Stimulated activated CD8-positive, alpha-beta memory T cell treated with anti-CD3 and anti-CD28 coated beads, Interleukin-15, amount 100 ng/mL, for 4 hours (primary cell): ENCODE measurements around the gene LHPP.
"Not testable (repeated sequence)": the region's sequence is repeated elsewhere in the genome, so short reads cannot be mapped to it uniquely, and the experiment has no call there.

Experiments
- DNase-seq, 2 donors: peaks; one replicate each; pipeline ENCODE4 v3.0.0-alpha.2; 2020; ENCODE audit warnings: low read depth in 2 of 2

The LHPP gene

GRCh38 chr10:124606822-124607221 is 145.2 kb downstream of the LHPP start:
- DNase-seq: no peak

- no peak for DNase-seq
These were observed 146.1 kb downstream of the LHPP start for GRCh38 chr10:124607693-124608092.

GRCh38 chr10:124608093-124608721 is 146.6 kb downstream of the LHPP start:
- DNase-seq: no peak

GRCh38 chr10:124609698-124610097 is 148.1 kb downstream of the LHPP start:
- DNase-seq: no peak

GRCh38 chr10:124610186-124610585 is 148.6 kb downstream of the LHPP start:
- not testable (repeated sequence) for DNase-seq

GRCh38 chr10:124610851-124611250 is 149.2 kb downstream of the LHPP start:
- not testable (repeated sequence) for DNase-seq

GRCh38 chr10:124611738-124612137 is 150.1 kb downstream of the LHPP start:
- DNase-seq: no peak

GRCh38 chr10:124612611-124613498 is 151.2 kb downstream of the LHPP start:
- no peak for DNase-seq

GRCh38 chr10:124614003-124614659 is 152.5 kb downstream of the LHPP start:
- DNase-seq: no peak

- DNase-seq: no peak
These were observed 153.6 kb downstream of the LHPP start for GRCh38 chr10:124615259-124615658.

GRCh38 chr10:124616040-124616835 is 154.6 kb downstream of the LHPP start:
- DNase-seq: no peak

- DNase-seq: no peak
These were observed 155.2 kb downstream of the LHPP start for GRCh38 chr10:124616836-124617130.

- DNase-seq: no peak
These were observed 156.9 kb downstream of the LHPP start for GRCh38 chr10:124618470-124619073.

GRCh38 chr10:124619195-124619594 is 157.6 kb downstream of the LHPP start:
- DNase-seq: no peak

GRCh38 chr10:124619802-124620490 is 158.3 kb downstream of the LHPP start:
- DNase-seq: no peak

GRCh38 chr10:124621637-124622036 is 160.0 kb downstream of the LHPP start:
- no peak for DNase-seq

- DNase-seq: no peak
These were observed 160.5 kb downstream of the LHPP start for GRCh38 chr10:124622158-124622557.

GRCh38 chr10:124622866-124623536 is 161.4 kb downstream of the LHPP start:
- no peak for DNase-seq

GRCh38 chr10:124624006-124624405 is 162.4 kb downstream of the LHPP start:
- DNase-seq: no peak

- DNase-seq: no peak
These were observed 162.8 kb downstream of the LHPP start for GRCh38 chr10:124624466-124624865.
